ENCODE measurements around the gene SRPK3. TPM values are rescaled to one million over a fixed set of nuclear protein-coding genes. Genes with fewer than 3 reads are reported as not detected.

Gene SRPK3
- total RNA-seq, 2 donors from 2014 or later, result not detected

DNA sequence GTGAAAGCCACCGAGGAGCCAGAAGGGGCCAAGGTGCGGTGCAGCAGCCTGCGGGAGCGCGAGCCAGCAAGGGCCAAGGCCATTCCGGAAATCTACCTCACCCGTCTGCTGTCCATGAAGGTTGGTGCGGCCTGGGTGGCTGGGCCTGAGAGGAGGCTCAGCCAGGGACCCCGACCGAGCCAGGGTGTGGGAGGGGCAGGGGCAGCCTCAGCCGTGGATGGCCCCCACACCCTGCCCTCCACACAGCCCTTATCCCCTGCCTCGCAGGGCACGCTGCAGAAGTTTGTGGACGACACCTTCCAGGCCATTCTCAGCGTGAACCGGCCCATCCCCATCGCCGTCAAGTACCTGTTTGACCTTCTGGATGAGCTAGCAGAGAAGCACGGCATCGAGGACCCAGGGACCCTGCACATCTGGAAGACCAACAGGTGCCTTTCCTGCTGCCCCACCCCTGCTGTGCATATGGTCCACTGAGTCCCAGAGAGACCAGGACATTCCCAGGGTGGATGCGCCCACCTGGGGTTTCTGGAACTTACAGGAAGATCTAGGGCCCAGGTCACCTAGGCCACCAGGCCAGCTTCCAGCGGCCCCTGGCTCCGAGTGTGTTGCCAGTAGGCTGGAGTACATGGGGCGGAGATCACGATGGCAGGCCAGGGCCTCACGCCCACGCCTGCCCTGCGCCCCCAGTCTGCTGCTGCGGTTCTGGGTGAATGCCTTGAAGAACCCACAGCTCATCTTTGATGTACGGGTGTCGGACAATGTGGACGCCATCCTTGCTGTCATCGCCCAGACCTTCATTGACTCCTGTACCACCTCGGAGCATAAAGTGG is 3.4 kb upstream of the SRPK3 start:
- Mint-ChIP-seq H3K27me3 (peaks cover 9% of the 10 kb centered on the region), H3K36me3 (ENCODE audit: low read depth) (peaks cover 2% of the 10 kb centered on the region), H3K4me3 (no peak overlapping the region), H3K27ac (no peak overlapping the region), H3K4me1 (peaks cover 2% of the 10 kb centered on the region)
- no peaks in the 10 kb centered on the region for H3K9me3 ChIP-seq (ENCODE audit: control insufficient read depth, low read length, poor library complexity, severe bottlenecking)
- no peak for ATAC-seq
- DNase-seq, result no peak

- H3K9me3 ChIP-seq (ENCODE audit: control insufficient read depth, low read length, poor library complexity, severe bottlenecking), result no peaks in the 10 kb centered on the region
- DNase-seq, result no peak
- Mint-ChIP-seq H3K27ac (no peak overlapping the region), H3K4me3 (no peak overlapping the region), H3K27me3 (peaks cover 9% of the 10 kb centered on the region), H3K4me1 (peaks cover 2% of the 10 kb centered on the region), H3K36me3 (ENCODE audit: low read depth) (peaks cover 2% of the 10 kb centered on the region)
- no peak for ATAC-seq
Observed at GRCh38 chrX:153778181-153778580, 2.7 kb upstream of the SRPK3 start.

GRCh38 chrX:153778684-153779101 is 2.1 kb upstream of the SRPK3 start:
- peaks cover 9% of the 10 kb centered on the region for H3K27me3 Mint-ChIP-seq
- H3K27ac Mint-ChIP-seq, result no peak overlapping the region
- H3K36me3 Mint-ChIP-seq (ENCODE audit: low read depth), result peaks cover 2% of the 10 kb centered on the region
- peaks cover 2% of the 10 kb centered on the region for H3K4me1 Mint-ChIP-seq
- H3K4me3 Mint-ChIP-seq, result no peak overlapping the region
- H3K9me3 ChIP-seq (ENCODE audit: control insufficient read depth, low read length, poor library complexity, severe bottlenecking), result no peaks in the 10 kb centered on the region
- ATAC-seq, result no peak
- no peak for DNase-seq

- no peak overlapping the region for H3K27ac Mint-ChIP-seq
- H3K9me3 ChIP-seq (ENCODE audit: control insufficient read depth, low read length, poor library complexity, severe bottlenecking), result no peaks in the 10 kb centered on the region
- peaks cover 2% of the 10 kb centered on the region for H3K4me1 Mint-ChIP-seq
- DNase-seq (no peak), ATAC-seq (no peak)
- no peak overlapping the region for H3K4me3 Mint-ChIP-seq
- peaks cover 9% of the 10 kb centered on the region for H3K27me3 Mint-ChIP-seq
- peaks cover 2% of the 10 kb centered on the region for H3K36me3 Mint-ChIP-seq (ENCODE audit: low read depth)
Observed at GRCh38 chrX:153779891-153780677, 757 bp upstream of the SRPK3 start.

GRCh38 chrX:153781428-153782047 is 697 bp downstream of the SRPK3 start:
- peaks cover 2% of the 10 kb centered on the region for H3K4me1 Mint-ChIP-seq
- ATAC-seq, result no peak
- peaks cover 2% of the 10 kb centered on the region for H3K36me3 Mint-ChIP-seq (ENCODE audit: low read depth)

GRCh38 chrX:153782313-153782712 is 1.5 kb downstream of the SRPK3 start:
- peaks cover 2% of the 10 kb centered on the region for H3K4me1 Mint-ChIP-seq
- H3K4me3 Mint-ChIP-seq, result no peak overlapping the region
- ATAC-seq (no peak), DNase-seq (no peak)
- H3K36me3 Mint-ChIP-seq (ENCODE audit: low read depth), result peaks cover 2% of the 10 kb centered on the region
- H3K27ac Mint-ChIP-seq, result no peak overlapping the region
- H3K9me3 ChIP-seq (ENCODE audit: control insufficient read depth, low read length, poor library complexity, severe bottlenecking), result no peaks in the 10 kb centered on the region
- peaks cover 9% of the 10 kb centered on the region for H3K27me3 Mint-ChIP-seq

More at GRCh38 chrX:153781428-153782047, 697 bp downstream of the SRPK3 start:
- no peaks in the 10 kb centered on the region for H3K9me3 ChIP-seq (ENCODE audit: control insufficient read depth, low read length, poor library complexity, severe bottlenecking)
- Mint-ChIP-seq H3K4me3 (no peak overlapping the region), H3K27ac (no peak overlapping the region), H3K27me3 (peaks cover 9% of the 10 kb centered on the region)
- DNase-seq, result no peak

DNA sequence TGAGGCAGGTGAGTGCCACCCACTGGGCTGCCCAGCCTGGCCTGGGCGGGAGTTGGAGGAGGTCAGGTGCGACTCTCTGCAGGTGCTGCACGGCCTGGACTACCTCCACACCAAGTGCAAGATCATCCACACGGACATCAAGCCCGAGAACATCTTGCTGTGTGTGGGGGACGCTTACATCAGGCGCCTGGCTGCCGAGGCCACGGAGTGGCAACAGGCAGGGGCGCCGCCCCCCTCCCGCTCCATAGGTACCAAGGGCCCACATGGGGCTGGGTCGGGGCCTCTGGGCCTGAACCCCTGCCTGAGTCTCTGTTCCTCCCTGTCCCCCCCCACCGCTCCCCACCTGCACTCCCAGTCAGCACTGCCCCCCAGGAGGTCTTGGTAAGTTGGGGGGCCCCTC is 2.0 kb downstream of the SRPK3 start:
- Mint-ChIP-seq H3K4me3 (no peak overlapping the region), H3K27me3 (peaks cover 9% of the 10 kb centered on the region), H3K27ac (no peak overlapping the region), H3K36me3 (ENCODE audit: low read depth) (peaks cover 2% of the 10 kb centered on the region), H3K4me1 (peaks cover 2% of the 10 kb centered on the region)
- DNase-seq, result no peak
- H3K9me3 ChIP-seq (ENCODE audit: control insufficient read depth, low read length, poor library complexity, severe bottlenecking), result no peaks in the 10 kb centered on the region
- ATAC-seq, result no peak

GRCh38 chrX:153783378-153784013 is 2.7 kb downstream of the SRPK3 start:
- H3K27me3 Mint-ChIP-seq, result peaks cover 9% of the 10 kb centered on the region
- DNase-seq, result no peak
- no peak overlapping the region for H3K27ac Mint-ChIP-seq
- no peak for ATAC-seq
- H3K4me3 Mint-ChIP-seq, result no peak overlapping the region
- H3K4me1 Mint-ChIP-seq, result peaks cover 2% of the 10 kb centered on the region
- H3K36me3 Mint-ChIP-seq (ENCODE audit: low read depth), result peaks cover 2% of the 10 kb centered on the region
- no peaks in the 10 kb centered on the region for H3K9me3 ChIP-seq (ENCODE audit: control insufficient read depth, low read length, poor library complexity, severe bottlenecking)

GRCh38 chrX:153784325-153784967 is 3.6 kb downstream of the SRPK3 start:
- no peaks in the 10 kb centered on the region for H3K9me3 ChIP-seq (ENCODE audit: control insufficient read depth, low read length, poor library complexity, severe bottlenecking)
- Mint-ChIP-seq H3K27ac (no peak overlapping the region), H3K4me1 (peaks cover 2% of the 10 kb centered on the region), H3K36me3 (ENCODE audit: low read depth) (peaks cover 2% of the 10 kb centered on the region), H3K27me3 (peaks cover 9% of the 10 kb centered on the region), H3K4me3 (no peak overlapping the region)
- ATAC-seq (no peak), DNase-seq (no peak)

- no peak for ATAC-seq
Observed at GRCh38 chrX:153786669-153787068, 5.8 kb downstream of the SRPK3 start.

GRCh38 chrX:153789654-153790053 is 8.8 kb downstream of the SRPK3 start:
- no peaks in the 10 kb centered on the region for H3K27me3 Mint-ChIP-seq
- H3K4me3 Mint-ChIP-seq, result no peak overlapping the region
- ATAC-seq (no peak), DNase-seq (no peak)
- no peaks in the 10 kb centered on the region for H3K36me3 Mint-ChIP-seq (ENCODE audit: low read depth)
- peaks cover 8% of the 10 kb centered on the region for H3K4me1 Mint-ChIP-seq
- no peaks in the 10 kb centered on the region for H3K9me3 ChIP-seq (ENCODE audit: control insufficient read depth, low read length, poor library complexity, severe bottlenecking)
- no peak overlapping the region for H3K27ac Mint-ChIP-seq

More at GRCh38 chrX:153786669-153787068, 5.8 kb downstream of the SRPK3 start:
- DNase-seq, result no peak
- H3K27me3 Mint-ChIP-seq, result no peaks in the 10 kb centered on the region
- no peak overlapping the region for H3K4me3 Mint-ChIP-seq
- H3K36me3 Mint-ChIP-seq (ENCODE audit: low read depth), result no peaks in the 10 kb centered on the region
- H3K4me1 Mint-ChIP-seq, result no peaks in the 10 kb centered on the region
- no peak overlapping the region for H3K27ac Mint-ChIP-seq
- no peaks in the 10 kb centered on the region for H3K9me3 ChIP-seq (ENCODE audit: control insufficient read depth, low read length, poor library complexity, severe bottlenecking)

- Mint-ChIP-seq H3K27ac (no peak overlapping the region), H3K27me3 (no peaks in the 10 kb centered on the region), H3K4me1 (peaks cover 12% of the 10 kb centered on the region), H3K4me3 (no peak overlapping the region), H3K36me3 (ENCODE audit: low read depth) (no peaks in the 10 kb centered on the region)
- DNase-seq (no peak), ATAC-seq (no peak)
- no peaks in the 10 kb centered on the region for H3K9me3 ChIP-seq (ENCODE audit: control insufficient read depth, low read length, poor library complexity, severe bottlenecking)
Observed at GRCh38 chrX:153791104-153791852, 10.4 kb downstream of the SRPK3 start.
